HL-60 (cell line): Measurements from ENCODE around the gene MUC21.

ENCODE experiments used
- CTCF ChIP-seq: IDR thresholded peaks from one replicate; pipeline ENCODE4 v1.5.1; 2011; ENCODE audit warnings: low read length, control low read depth, inconsistent platforms; ENCODE audit not compliant: insufficient read depth
- GABPA ChIP-seq: IDR thresholded peaks from 2 replicates; pipeline ENCODE4 v1.6.1; 2012; ENCODE audit warnings: low read depth
- POLR2AphosphoS5 ChIP-seq: IDR thresholded peaks from 2 replicates; pipeline ENCODE4 v1.6.1; 2012; ENCODE audit warnings: low read depth
- REST ChIP-seq: IDR thresholded peaks from 2 replicates; pipeline ENCODE4 v1.6.1; 2012; ENCODE audit warnings: low read depth; ENCODE audit not compliant: insufficient replicate concordance
- SPI1 ChIP-seq: IDR thresholded peaks from 2 replicates; pipeline ENCODE4 v1.6.1; 2012; ENCODE audit warnings: low read depth, mild to moderate bottlenecking, borderline replicate concordance

DNA sequence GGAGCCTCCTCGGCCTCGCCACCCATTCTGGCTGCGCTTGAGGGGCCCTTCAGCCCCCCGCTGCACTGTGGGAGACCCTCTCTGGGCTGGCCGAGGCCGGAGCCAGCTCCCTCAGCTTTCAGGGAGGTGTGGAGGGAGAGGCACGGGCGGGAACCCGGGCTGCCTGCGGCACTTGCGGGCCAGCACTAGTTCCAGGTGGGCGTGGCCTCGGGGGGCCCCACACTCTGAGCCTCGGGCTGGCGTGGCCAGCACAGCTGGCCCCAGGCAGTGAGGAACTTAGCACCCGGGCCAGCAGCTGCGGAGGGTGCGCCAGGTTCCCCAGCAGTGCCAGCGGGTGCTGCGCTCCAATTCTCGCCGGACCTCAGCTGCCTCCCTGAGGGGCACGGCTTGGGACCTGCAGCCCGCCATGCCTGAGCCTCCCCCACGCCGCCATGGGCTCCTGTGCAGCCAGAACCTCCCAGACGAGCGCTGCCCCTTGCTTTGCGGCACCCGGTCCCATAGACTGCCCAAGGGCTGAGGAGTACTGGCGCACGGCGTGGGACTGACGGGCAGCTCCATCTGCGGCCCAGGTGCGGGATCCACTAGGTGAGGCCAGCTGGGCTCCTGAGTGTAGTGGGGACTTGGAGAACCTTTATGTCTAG, 33.3 kb downstream of the MUC21 start:
- TF ChIP-seq CTCF (no peak), POLR2AphosphoS5 (no peak), REST (no peak), GABPA (no peak), SPI1 (no peak)
